HEK293 (cell line): ENCODE results near the gene LPA.

Source experiments
- HOXA7 ChIP-seq: sonication (generic); formaldehyde crosslinking; IDR thresholded peaks from 2 replicates; pipeline ENCODE4 v1.8.1; 2022; ENCODE audit warnings: missing genetic modification reagents, borderline replicate concordance
- KLF10 ChIP-seq: fragments of 450-650 bp; IDR thresholded peaks from 2 replicates; pipeline ENCODE4 v1.5.1; 2018; ENCODE audit warnings: missing biosample characterization, mild to moderate bottlenecking, missing genetic modification characterization
- KLF16 ChIP-seq: fragments of 450-650 bp; formaldehyde crosslinking; IDR thresholded peaks from 2 replicates; pipeline ENCODE4 v1.5.1; 2017; ENCODE audit warnings: missing biosample characterization, missing genetic modification characterization
- TF ChIP-seq, protein P1 (sequence below): fragments of 450-650 bp; formaldehyde crosslinking; IDR thresholded peaks from 2 replicates; pipeline ENCODE4 v1.5.1; 2016; ENCODE audit warnings: missing biosample characterization, missing genetic modification characterization
- TF ChIP-seq, protein P2 (sequence below): fragments of 450-650 bp; formaldehyde crosslinking; IDR thresholded peaks from 2 replicates; pipeline ENCODE4 v1.5.1; 2016; ENCODE audit warnings: missing biosample characterization, missing genetic modification characterization
- TF ChIP-seq, protein P3 (sequence below): fragments of 450-650 bp; formaldehyde crosslinking; IDR thresholded peaks from 2 replicates; pipeline ENCODE4 v1.5.1; 2016; ENCODE audit warnings: missing biosample characterization, missing genetic modification characterization
- TF ChIP-seq, protein P4 (sequence below): sonication (generic); formaldehyde crosslinking; IDR thresholded peaks from 2 replicates; pipeline ENCODE4 v1.8.1; 2022; ENCODE audit warnings: mild to moderate bottlenecking, moderate library complexity, missing genetic modification reagents

DNA sequence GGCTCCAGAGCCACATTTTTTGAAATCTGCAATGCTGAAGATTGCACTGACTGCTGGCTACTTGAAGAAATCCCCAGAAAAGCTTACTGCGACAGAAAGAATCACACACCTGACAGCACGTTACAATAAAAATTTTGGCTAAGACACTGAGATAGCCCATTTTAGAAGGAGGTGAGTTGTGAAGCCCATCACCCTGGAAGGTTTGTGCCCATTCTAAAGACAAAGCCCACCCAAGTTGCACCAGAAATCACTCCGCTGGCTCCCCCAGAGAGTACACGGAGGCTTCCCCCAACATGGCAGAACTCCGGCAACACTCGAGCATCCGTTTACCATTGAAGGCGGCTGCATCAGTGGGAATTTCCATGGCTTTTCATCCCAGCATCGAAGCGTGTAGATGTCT is 29.4 kb downstream of the LPA start:
- TF ChIP-seq, protein P1, sequence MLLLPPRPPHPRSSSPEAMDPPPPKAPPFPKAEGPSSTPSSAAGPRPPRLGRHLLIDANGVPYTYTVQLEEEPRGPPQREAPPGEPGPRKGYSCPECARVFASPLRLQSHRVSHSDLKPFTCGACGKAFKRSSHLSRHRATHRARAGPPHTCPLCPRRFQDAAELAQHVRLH (tag by site-specific recombination): no peak
- TF ChIP-seq, protein P2, sequence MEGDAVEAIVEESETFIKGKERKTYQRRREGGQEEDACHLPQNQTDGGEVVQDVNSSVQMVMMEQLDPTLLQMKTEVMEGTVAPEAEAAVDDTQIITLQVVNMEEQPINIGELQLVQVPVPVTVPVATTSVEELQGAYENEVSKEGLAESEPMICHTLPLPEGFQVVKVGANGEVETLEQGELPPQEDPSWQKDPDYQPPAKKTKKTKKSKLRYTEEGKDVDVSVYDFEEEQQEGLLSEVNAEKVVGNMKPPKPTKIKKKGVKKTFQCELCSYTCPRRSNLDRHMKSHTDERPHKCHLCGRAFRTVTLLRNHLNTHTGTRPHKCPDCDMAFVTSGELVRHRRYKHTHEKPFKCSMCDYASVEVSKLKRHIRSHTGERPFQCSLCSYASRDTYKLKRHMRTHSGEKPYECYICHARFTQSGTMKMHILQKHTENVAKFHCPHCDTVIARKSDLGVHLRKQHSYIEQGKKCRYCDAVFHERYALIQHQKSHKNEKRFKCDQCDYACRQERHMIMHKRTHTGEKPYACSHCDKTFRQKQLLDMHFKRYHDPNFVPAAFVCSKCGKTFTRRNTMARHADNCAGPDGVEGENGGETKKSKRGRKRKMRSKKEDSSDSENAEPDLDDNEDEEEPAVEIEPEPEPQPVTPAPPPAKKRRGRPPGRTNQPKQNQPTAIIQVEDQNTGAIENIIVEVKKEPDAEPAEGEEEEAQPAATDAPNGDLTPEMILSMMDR (tag by site-specific recombination): no peak
- TF ChIP-seq KLF16 (tag by site-specific recombination): no peak
- TF ChIP-seq HOXA7 (CRISPR knock-in tag): no peak
- TF ChIP-seq, protein P3, sequence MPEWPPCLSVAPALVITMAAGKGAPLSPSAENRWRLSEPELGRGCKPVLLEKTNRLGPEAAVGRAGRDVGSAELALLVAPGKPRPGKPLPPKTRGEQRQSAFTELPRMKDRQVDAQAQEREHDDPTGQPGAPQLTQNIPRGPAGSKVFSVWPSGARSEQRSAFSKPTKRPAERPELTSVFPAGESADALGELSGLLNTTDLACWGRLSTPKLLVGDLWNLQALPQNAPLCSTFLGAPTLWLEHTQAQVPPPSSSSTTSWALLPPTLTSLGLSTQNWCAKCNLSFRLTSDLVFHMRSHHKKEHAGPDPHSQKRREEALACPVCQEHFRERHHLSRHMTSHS: no peak
- TF ChIP-seq, protein P4, sequence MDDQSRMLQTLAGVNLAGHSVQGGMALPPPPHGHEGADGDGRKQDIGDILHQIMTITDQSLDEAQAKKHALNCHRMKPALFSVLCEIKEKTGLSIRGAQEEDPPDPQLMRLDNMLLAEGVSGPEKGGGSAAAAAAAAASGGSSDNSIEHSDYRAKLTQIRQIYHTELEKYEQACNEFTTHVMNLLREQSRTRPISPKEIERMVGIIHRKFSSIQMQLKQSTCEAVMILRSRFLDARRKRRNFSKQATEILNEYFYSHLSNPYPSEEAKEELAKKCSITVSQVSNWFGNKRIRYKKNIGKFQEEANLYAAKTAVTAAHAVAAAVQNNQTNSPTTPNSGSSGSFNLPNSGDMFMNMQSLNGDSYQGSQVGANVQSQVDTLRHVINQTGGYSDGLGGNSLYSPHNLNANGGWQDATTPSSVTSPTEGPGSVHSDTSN (CRISPR knock-in tag): no peak
- no peak for TF ChIP-seq KLF10 (tag by site-specific recombination)
